Activated naive CD8-positive, alpha-beta T cell treated with anti-CD3 and anti-CD28 coated beads, Interleukin-2, amount 10 ng/mL, durations not matched to agents 7 days and 5 days (primary cell): ENCODE measurements around the gene CD200. TPM values are rescaled to one million over a fixed set of nuclear protein-coding genes. Genes with fewer than 3 reads are reported as not detected.
"Not testable (repeated sequence)": the region's sequence is repeated elsewhere in the genome, so short reads cannot be mapped to it uniquely, and the experiment has no call there.

Experiments used
- ATAC-seq: fragments of 150-1000 bp; cut with Tn5 transposase; one replicate; pipeline ENCODE4 v1.10.0; 2021; ENCODE audit warnings: low read depth, moderate library complexity
- POLR2A ChIA-PET: fragments of 350-600 bp; sonication (Branson Sonifier 250); formaldehyde crosslinking; loops from one replicate; lab custom pipeline; 2021; ENCODE audit warnings: antibody characterized with exemption; lab: Charles Lee
- DNase-seq: peaks from one replicate; pipeline ENCODE4 v3.0.0; 2021
- H3K27ac Mint-ChIP-seq: one replicate; pipeline ENCODE4 v1.8.0; 2022; ENCODE audit warnings: mild to moderate bottlenecking, mixed read lengths
- H3K27me3 Mint-ChIP-seq: one replicate; pipeline ENCODE4 v1.8.0; 2022; ENCODE audit warnings: mild to moderate bottlenecking, moderate library complexity, mixed read lengths
- H3K36me3 Mint-ChIP-seq: one replicate; pipeline ENCODE4 v1.8.0; 2021; ENCODE audit warnings: mild to moderate bottlenecking, mixed read lengths
- H3K4me1 Mint-ChIP-seq: one replicate; pipeline ENCODE4 v1.8.0; 2021; ENCODE audit warnings: mixed read lengths
- H3K4me3 Mint-ChIP-seq: one replicate; pipeline ENCODE4 v1.8.0; 2022; ENCODE audit warnings: mild to moderate bottlenecking, moderate library complexity, mixed read lengths
- H3K9me3 Mint-ChIP-seq: one replicate; pipeline ENCODE4 v1.8.0; 2021; ENCODE audit warnings: mixed read lengths
- total RNA-seq, 2 experiments: library from RNA; stranded (reverse); gene quantifications; one replicate each; pipeline ENCODE4 v1.2.3, GENCODE V29; 2021

CD200 gene
- total RNA-seq, 2 experiments from 2014 or later, result 1.7 to 2.1 TPM

DNA sequence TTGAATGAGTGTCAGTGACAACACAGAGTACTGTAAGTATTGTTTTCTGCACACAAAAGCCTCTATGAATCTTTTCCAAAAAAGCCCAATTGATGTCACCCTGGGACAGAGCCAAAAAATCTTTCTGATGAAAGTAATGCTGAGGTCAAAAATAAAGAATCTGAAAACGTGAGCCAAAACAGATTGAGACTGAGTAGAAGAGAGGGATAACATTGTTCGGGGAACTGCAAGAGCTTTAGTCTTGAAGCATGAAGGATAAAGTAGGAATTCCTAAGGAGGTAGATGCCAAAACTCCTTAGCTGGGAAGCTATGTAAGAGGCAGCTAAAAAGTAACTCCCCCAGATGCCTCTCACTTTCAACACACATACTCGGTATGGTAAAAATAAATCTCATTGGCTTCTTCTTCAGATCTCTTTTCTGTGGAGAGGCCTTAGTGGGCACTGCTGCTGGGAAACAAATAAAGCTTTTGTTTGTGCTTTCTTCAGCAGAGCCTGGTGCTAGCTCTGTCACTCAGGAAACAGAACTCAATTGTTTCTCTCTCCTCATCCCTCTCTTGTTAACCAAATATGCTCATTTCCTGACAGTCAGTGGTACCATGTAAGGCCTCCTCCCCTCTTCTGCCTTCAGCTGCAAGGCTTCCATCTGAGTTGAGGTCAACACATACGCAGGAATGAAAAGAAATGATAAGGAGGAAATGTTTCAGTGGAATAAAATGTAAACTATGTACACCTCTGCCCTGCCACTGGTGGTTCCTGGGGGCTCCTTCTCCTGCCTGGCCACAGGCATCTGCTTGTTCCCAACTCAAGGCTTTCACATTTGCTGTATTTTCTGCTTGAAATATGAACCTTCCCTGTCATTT lies 58.1 kb downstream of the CD200 start:
- Mint-ChIP-seq H3K27me3 (no peaks in the 10 kb centered on the region), H3K9me3 (peaks cover 14% of the 10 kb centered on the region), H3K4me3 (no peak overlapping the region)

DNA sequence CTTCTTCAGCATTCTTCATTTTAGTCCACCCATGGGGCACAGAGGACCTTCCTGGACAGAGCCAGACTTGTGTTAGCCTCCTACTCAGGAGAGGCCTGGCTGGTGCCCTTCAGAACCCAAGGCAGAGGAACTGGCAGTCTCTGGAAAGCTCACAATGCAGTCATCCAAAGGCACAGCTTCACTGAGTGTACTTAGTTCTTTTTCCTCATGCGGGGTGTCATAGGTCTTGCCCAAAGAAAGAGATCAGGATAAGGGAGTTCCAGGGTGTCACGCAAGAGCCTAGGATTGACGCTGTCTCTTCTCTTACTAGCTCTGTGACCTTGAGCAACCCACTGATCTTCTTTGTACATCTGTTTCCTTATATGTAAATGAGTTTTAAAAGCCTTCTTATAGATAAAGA lies 58.7 kb downstream of the CD200 start:
- H3K4me1 Mint-ChIP-seq, result peaks cover 27% of the 10 kb centered on the region
- POLR2A ChIA-PET, result interaction anchor here (1.9 kb wide), 1 partner anchor 58 kb away, joined by 5 read pairs; the partner anchor contains the start of gene CD200
- ATAC-seq (no peak), DNase-seq (no peak)
- H3K36me3 Mint-ChIP-seq, result peaks cover 11% of the 10 kb centered on the region
- peak overlapping the region; percentile 64 for H3K27ac Mint-ChIP-seq
- no peak overlapping the region for H3K4me3 Mint-ChIP-seq
- no peaks in the 10 kb centered on the region for H3K27me3 Mint-ChIP-seq
- peaks cover 14% of the 10 kb centered on the region for H3K9me3 Mint-ChIP-seq

More for the DNA sequence above, 58.1 kb downstream of the CD200 start:
- DNase-seq, result no peak
- POLR2A ChIA-PET, result interaction anchor here (1.9 kb wide), 1 partner anchor 58 kb away, joined by 5 read pairs; the partner anchor contains the start of gene CD200
- Mint-ChIP-seq H3K27ac (peak overlapping the region; percentile 64), H3K36me3 (peaks cover 12% of the 10 kb centered on the region), H3K4me1 (peaks cover 26% of the 10 kb centered on the region)
- peak; percentile 85 for ATAC-seq

DNA sequence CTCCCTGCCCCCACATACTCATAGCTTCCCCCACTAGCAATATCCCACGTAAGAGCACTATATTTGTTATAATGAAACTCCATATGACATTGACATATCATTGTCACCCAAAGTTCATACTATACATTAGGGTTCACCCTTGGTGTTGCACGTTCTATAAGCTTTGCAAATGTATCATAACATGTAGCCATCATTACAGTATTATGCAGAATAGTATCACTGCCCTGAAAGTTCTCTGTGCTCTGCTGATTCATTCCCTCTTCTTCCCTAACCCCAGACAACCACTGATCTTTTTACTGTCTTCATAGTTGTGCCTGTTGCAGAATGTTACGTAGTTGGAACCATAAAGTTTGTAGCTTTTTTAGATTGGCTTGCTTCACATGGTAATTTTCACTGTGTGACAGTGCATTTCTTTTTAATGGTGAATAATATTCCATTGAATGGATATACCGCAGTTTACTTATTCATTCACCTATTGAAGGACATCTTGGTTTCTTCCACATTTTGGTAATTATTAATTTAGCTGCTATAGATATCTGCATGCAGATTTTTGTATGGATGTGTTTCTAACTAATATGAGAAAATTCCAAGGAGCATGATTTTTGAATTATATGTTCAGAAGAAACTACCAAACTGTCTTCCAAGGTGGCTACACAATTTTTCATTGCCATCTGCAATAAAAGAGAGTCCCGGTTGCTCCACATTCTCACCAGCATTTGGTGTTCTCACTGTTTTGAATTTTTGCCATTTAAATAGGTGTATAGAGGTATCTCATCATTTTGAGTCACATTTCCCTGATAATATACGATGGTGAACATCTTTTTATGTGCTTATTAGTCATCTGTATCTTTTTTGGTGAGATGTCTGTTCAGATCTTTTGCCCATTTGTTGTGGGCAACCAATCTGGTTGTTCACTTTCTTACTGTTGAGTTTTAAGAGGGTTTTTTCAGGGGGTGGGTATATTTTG lies 59.7 kb downstream of the CD200 start:
- peaks cover 14% of the 10 kb centered on the region for H3K9me3 Mint-ChIP-seq
- POLR2A ChIA-PET, result no interaction called here
- H3K36me3 Mint-ChIP-seq, result peaks cover 11% of the 10 kb centered on the region
- DNase-seq (no peak), ATAC-seq (no peak)
- no peak overlapping the region for H3K27ac Mint-ChIP-seq
- no peaks in the 10 kb centered on the region for H3K27me3 Mint-ChIP-seq
- peaks cover 27% of the 10 kb centered on the region for H3K4me1 Mint-ChIP-seq
- H3K4me3 Mint-ChIP-seq, result no peak overlapping the region

DNA sequence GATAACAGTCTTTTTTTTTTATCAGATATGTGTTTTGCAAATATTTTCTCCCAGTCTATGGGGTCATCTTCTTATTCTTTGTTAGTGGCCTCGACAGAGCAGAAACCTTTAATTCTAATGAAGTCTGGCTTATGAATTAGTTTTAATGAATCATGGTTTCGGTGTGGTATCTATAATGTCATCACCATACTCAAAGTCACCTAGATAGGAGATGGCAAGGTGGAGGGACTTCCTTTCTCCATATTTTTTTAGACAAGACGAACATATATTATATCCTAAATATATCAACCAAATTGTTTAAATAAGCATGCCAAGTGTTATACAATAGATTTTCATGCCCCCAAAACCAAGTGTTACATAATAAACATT lies 60.4 kb downstream of the CD200 start:
- H3K27ac Mint-ChIP-seq, result no peak overlapping the region
- H3K36me3 Mint-ChIP-seq, result peaks cover 11% of the 10 kb centered on the region
- H3K4me1 Mint-ChIP-seq, result peaks cover 27% of the 10 kb centered on the region
- POLR2A ChIA-PET, result no interaction called here
- no peak overlapping the region for H3K4me3 Mint-ChIP-seq
- no peaks in the 10 kb centered on the region for H3K27me3 Mint-ChIP-seq
- no peak for DNase-seq
- peaks cover 14% of the 10 kb centered on the region for H3K9me3 Mint-ChIP-seq
- no peak for ATAC-seq

DNA sequence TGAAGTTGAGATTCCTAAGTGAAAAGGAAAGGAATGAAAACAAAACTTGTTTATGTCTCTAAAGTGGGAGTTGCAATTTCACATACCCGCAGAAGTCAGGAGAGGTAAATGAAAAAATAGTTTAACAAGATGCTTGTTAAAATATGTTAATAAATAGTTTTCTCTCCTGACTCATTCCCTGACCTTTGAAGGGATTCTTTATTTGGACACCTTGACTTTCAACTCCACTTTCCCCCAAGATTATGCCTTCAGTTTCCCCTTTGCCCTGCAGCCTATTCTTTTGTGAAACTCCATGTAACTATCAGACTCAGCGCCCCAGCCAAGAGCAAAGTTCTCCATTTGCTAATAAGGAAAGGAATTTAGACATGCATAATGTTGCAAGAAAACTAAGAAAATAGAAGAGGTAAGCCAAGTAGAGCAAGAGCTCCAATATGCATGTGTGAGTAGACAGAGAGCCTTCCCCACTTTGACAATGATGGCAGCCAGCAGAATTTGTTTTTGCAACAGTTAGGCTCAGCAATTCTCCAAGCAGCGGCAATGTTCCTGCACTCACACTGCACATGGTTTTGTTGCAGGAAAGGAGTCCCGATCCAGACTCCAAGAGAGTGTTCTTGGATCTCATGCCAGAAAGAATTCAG lies 61.2 kb downstream of the CD200 start:
- DNase-seq (no peak), ATAC-seq (no peak)
- POLR2A ChIA-PET, result no interaction called here
- Mint-ChIP-seq H3K27ac (no peak overlapping the region), H3K4me1 (peaks cover 25% of the 10 kb centered on the region), H3K9me3 (peaks cover 14% of the 10 kb centered on the region), H3K4me3 (no peak overlapping the region), H3K36me3 (peaks cover 11% of the 10 kb centered on the region), H3K27me3 (no peaks in the 10 kb centered on the region)

DNA sequence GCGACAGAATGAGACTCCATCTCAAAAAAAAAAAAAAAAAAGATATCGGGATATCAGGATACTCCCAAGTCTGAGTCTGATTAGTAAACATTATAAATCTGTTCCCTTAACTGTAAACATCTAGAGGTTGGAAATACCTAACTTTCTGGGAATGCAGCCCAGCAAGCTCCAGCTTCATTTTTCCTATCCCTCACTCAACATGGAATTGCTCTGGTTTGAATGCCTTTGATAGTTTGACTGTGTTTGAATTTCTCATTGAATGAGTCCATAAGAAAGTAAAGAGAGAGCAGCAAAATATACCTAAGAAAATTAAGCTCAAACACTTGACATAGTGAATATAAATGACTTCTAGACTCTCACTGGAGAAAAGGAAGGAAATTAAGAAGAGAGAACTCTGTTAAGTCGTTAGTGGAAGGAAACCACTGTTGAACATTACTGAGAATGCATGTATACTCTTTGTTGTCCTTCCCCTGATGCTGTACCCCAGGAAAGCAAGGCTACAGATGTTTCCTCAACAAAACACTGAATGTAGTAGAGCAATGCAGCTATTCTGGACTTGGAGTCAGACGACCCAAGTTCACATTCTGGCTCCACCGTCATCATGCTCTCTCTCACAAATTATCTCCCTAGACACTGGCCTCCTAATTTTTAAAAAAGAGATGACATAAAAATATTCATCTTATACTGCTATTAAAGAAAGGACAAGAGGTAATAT lies 62.4 kb downstream of the CD200 start:
- H3K4me1 Mint-ChIP-seq, result peaks cover 22% of the 10 kb centered on the region
- POLR2A ChIA-PET, result no interaction called here
- H3K9me3 Mint-ChIP-seq, result peaks cover 14% of the 10 kb centered on the region
- H3K27ac Mint-ChIP-seq, result no peak overlapping the region
- ATAC-seq (peak; percentile 28), DNase-seq (no peak)
- no peak overlapping the region for H3K4me3 Mint-ChIP-seq
- H3K27me3 Mint-ChIP-seq, result no peaks in the 10 kb centered on the region
- H3K36me3 Mint-ChIP-seq, result peaks cover 11% of the 10 kb centered on the region

DNA sequence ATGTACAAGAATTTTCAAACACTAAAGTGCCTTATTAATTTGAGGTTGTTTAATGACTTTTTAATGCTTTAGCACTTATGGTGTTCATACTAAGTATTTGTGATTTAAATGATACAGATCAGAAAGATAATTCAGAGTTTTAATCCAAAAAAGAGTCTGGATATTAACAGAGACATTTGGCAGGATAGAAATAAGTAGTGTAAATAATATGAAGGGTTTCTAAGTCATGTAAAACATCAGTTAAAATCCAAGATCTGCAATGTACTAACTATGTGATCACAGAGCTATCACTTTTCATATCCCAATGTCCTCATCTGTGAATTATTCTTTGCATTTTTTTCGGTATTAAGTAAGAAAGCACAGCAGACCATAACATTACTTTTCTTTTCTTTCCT lies 62.9 kb downstream of the CD200 start:
- DNase-seq, result no peak
- no peak overlapping the region for H3K4me3 Mint-ChIP-seq
- no peaks in the 10 kb centered on the region for H3K27me3 Mint-ChIP-seq
- H3K36me3 Mint-ChIP-seq, result peaks cover 11% of the 10 kb centered on the region
- no peak for ATAC-seq
- peaks cover 19% of the 10 kb centered on the region for H3K4me1 Mint-ChIP-seq
- POLR2A ChIA-PET, result no interaction called here
- no peak overlapping the region for H3K27ac Mint-ChIP-seq
- H3K9me3 Mint-ChIP-seq, result peaks cover 14% of the 10 kb centered on the region

DNA sequence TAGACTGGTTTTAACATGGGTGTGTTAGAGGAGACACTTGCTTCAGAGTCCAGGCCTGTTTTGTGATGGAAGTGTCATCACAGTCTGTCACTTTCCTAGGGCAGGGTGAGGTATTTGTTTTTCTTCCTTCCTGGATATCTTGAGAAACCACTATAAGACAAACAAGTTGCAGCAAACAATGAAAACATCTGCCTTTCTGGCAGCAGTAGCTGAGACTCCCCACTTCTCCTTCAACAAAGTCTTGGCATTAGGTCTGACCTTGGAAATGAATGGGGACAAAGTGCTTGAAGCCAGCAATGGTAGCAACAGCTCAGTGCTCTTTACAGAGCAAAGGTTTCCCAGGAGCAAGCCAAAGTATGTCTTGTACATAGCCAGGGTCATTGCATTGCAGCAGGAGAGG lies 64.6 kb downstream of the CD200 start:
- no peak overlapping the region for H3K4me3 Mint-ChIP-seq
- peaks cover 8% of the 10 kb centered on the region for H3K36me3 Mint-ChIP-seq
- H3K27ac Mint-ChIP-seq, result no peak overlapping the region
- ATAC-seq, result no peak
- DNase-seq, result no peak
- H3K4me1 Mint-ChIP-seq, result peaks cover 10% of the 10 kb centered on the region
- POLR2A ChIA-PET, result no interaction called here
- H3K27me3 Mint-ChIP-seq, result no peaks in the 10 kb centered on the region
- peaks cover 10% of the 10 kb centered on the region for H3K9me3 Mint-ChIP-seq

DNA sequence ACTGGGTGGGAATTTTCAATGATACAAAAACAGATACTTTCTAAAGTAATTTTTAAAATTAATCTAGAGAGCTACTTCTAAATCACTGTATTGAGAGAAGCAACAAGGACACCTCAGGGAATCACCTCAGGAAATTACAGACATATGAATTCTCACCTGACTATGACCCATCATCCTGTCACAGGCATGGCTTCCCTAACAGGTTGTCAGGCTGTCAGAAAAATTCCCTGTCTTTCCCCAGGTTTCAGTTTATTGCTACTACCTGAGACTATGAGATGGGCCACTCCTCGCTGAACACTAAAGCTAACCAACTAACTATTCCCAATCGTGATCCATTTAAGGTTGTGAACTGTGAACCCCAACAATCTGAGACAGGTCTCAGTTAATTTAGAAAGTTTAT lies 66.1 kb downstream of the CD200 start:
- no peak for DNase-seq
- H3K27ac Mint-ChIP-seq, result no peak overlapping the region
- H3K9me3 Mint-ChIP-seq, result peaks cover 3% of the 10 kb centered on the region
- POLR2A ChIA-PET, result no interaction called here
- H3K4me1 Mint-ChIP-seq, result peaks cover 10% of the 10 kb centered on the region
- peaks cover 4% of the 10 kb centered on the region for H3K36me3 Mint-ChIP-seq
- H3K4me3 Mint-ChIP-seq, result no peak overlapping the region
- H3K27me3 Mint-ChIP-seq, result no peaks in the 10 kb centered on the region
- ATAC-seq, result no peak

DNA sequence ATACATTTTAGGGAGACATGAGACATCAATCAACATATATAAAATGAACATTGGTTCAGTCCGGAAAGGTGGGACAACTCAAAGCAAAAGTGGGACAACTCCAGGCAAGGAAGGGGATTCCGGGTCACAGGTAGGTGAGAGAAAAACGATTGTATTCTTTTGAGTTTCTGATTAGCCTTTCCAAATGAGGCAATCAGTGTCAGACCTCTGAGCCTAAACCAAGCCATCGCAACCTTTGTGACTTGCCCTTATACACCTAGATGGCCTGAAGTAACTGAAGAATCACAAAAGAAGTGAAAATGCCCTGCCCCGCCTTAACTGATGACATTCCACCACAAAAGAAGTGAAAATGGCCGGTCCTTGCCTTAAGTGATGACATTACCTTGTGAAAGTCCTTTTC lies 66.6 kb downstream of the CD200 start:
- H3K9me3 Mint-ChIP-seq, ATAC-seq, H3K36me3 Mint-ChIP-seq, DNase-seq, H3K27me3 Mint-ChIP-seq, POLR2A ChIA-PET, H3K4me3 Mint-ChIP-seq: not testable (repeated sequence)
- H3K4me1 Mint-ChIP-seq, result peaks cover 10% of the 10 kb centered on the region
- peak overlapping the region; percentile 7 for H3K27ac Mint-ChIP-seq

DNA sequence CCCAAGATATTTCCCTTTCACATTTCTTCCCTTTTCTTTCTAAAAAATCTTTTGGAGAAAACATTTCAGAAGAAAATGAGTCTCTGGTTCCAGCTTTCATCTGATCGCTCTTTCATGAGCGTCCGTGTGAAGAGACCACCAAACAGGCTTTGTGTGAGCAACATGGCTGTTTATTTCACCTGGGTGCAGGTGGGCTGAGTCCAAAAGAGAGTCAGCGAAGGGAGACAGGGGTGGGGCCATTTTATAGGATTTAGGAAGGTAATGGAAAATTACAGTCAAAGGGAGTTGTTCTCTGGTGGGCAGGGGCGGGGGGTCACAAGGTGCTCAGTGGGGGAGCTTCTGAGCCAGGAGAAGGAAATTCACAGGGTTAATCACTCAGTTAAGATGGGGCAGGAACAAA lies 67.4 kb downstream of the CD200 start:
- H3K9me3 Mint-ChIP-seq, ATAC-seq, H3K27ac Mint-ChIP-seq, DNase-seq, H3K27me3 Mint-ChIP-seq, POLR2A ChIA-PET, H3K4me1 Mint-ChIP-seq, H3K4me3 Mint-ChIP-seq, H3K36me3 Mint-ChIP-seq: not testable (repeated sequence)

DNA sequence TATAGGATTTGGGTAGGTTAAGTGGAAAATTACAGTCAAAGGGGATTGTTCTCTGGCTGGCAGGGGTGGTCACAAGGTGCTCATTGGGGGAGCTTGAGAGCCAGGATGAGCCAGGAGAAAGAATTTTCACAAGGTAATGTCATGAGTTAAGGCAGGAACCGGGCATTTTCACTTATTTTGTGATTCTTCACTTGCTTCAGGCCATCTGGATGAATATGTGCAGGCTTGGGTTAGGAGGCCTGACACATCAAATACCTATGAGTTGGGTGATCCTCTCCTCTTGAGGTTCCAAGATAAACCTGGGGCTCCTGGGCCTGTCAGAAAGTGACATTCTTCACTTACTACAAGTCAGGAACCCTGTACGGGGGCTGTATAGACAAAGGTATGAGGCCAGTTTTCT lies 68.7 kb downstream of the CD200 start:
- no peak for ATAC-seq
- no peak for DNase-seq
- no peak overlapping the region for H3K27ac Mint-ChIP-seq
- no peaks in the 10 kb centered on the region for H3K9me3 Mint-ChIP-seq
- peaks cover 3% of the 10 kb centered on the region for H3K4me1 Mint-ChIP-seq
- POLR2A ChIA-PET, result no interaction called here
- H3K36me3 Mint-ChIP-seq, result no peaks in the 10 kb centered on the region
- H3K4me3 Mint-ChIP-seq, result no peak overlapping the region
- no peaks in the 10 kb centered on the region for H3K27me3 Mint-ChIP-seq

DNA sequence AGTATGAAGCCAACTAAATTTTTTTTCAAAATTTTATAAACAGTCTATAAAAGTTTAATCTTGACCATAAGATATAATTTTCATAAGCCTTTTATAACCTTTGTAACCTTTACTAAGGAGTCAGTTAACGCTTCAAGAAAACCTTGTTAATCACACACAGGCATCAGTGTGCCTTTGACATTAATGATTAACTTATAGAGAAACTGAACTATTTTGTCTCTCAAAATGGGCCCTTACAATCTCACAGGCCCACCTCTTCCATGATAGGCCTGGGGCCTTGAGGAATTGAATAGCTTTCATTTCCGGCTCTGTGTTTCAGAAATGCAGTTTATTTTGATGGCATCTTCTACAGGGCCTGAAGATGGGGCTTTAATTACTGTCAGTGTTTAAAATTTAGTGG lies 70.1 kb downstream of the CD200 start:
- no peak overlapping the region for H3K4me3 Mint-ChIP-seq
- no peaks in the 10 kb centered on the region for H3K9me3 Mint-ChIP-seq
- peaks cover 6% of the 10 kb centered on the region for H3K4me1 Mint-ChIP-seq
- ATAC-seq (no peak), DNase-seq (no peak)
- H3K27ac Mint-ChIP-seq, result no peak overlapping the region
- POLR2A ChIA-PET, result no interaction called here
- H3K36me3 Mint-ChIP-seq, result no peaks in the 10 kb centered on the region
- no peaks in the 10 kb centered on the region for H3K27me3 Mint-ChIP-seq
